Measurements from ENCODE around the gene WNT6. TPM values are rescaled to one million over a fixed set of nuclear protein-coding genes. Genes with fewer than 3 reads are reported as not detected.

WNT6 gene
- total RNA-seq, 1 experiment from 2014 or later, result 0.33 TPM

DNA sequence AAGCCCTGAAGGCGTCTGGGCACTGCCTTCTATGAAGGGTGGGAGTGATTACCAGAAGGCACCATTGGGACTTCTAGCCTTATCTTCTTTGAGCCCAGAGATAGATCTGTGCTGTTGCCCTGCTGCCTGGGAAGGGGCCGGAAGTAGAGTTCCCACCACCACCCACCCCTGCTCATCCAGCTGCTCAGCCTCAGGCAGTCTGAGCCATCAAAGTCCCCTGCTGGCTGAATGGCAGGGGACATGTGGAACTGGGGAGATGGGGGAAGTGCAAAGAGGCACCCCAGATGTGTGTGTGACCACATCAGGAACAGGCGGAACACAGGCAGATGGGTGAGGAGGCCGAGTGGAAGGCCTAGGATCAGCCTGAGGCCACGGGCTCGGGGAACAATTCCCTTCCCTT, 17.7 kb downstream of the WNT6 start:
- POLR2A ChIA-PET (ENCODE audit: unreplicated experiment), result interaction anchor here (0.6 kb wide), 1 partner anchor 124 kb away, joined by 6 read pairs; no protein-coding TSS in a partner anchor

DNA sequence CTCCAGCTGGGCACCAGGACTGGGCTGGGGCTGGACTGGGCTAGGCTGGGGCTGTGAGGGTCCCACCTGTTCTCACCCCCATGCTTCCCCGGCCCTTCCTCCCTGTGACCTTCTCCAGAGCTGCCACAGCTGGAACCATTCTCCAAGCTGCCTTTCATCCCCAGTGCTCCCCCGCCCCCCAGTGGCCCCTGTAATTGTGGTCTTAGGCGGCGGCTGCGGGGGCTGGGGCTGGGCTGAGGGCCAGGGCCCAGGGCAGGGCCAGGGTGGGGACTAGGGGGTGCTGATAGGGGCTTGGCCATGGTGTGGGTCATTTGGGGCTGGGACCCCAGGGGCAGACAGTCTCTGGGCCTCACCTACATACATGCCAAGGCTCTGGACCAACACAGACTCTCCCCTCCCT, 18.3 kb downstream of the WNT6 start:
- Histone ChIP-seq H3F3A (ENCODE audit: insufficient read depth, low read depth) (peaks cover 11% of the 10 kb centered on the region; the same call in 1 of the 2 replicates), H3K4me2 (no peak overlapping the region), H3K27me3 (ENCODE audit: insufficient read depth, low read depth) (no peaks in the 10 kb centered on the region), H3K79me2 (ENCODE audit: low read depth) (no peaks in the 10 kb centered on the region), H2AFZ (no peak overlapping the region), H3K4me1 (replicated peaks; ENCODE audit: insufficient read depth) (0 out of 2 replicates have a peak, but pooled peaks cover 4% of the 10 kb centered on the region), H3K27ac (no peak overlapping the region), H3K4me3 (no peak overlapping the region), H3K36me3 (ENCODE audit: low read depth) (no peaks in the 10 kb centered on the region), H3K9me3 (ENCODE audit: insufficient read depth, low read depth) (no peaks in the 10 kb centered on the region), H3K9me2 (ENCODE audit: insufficient read depth) (no peaks in the 10 kb centered on the region), H4K20me1 (ENCODE audit: insufficient read depth) (no peaks in the 10 kb centered on the region)
- ChIA-PET CTCF (interaction anchor here (1.8 to 4.1 kb wide), 2 partner anchors 14 to 20 kb away, joined by 8 to 65 read pairs; no protein-coding TSS in a partner anchor), POLR2A (ENCODE audit: unreplicated experiment) (interaction anchor here (0.6 kb wide), 1 partner anchor 502 kb away, joined by 4 read pairs; no protein-coding TSS in a partner anchor)
- no peak for DNase-seq
- intact Hi-C loops (cut with micrococcal nuclease; ENCODE audit: unreplicated experiment), result loop anchor here (5.0 kb wide), 2 partner anchors 104 to 124 kb away; no protein-coding TSS in a partner anchor
- TF ChIP-seq EZH2 (IDR thresholded peaks at IDR 0.05; ENCODE audit: low read depth), result no peak
- TF ChIP-seq, protein P1, sequence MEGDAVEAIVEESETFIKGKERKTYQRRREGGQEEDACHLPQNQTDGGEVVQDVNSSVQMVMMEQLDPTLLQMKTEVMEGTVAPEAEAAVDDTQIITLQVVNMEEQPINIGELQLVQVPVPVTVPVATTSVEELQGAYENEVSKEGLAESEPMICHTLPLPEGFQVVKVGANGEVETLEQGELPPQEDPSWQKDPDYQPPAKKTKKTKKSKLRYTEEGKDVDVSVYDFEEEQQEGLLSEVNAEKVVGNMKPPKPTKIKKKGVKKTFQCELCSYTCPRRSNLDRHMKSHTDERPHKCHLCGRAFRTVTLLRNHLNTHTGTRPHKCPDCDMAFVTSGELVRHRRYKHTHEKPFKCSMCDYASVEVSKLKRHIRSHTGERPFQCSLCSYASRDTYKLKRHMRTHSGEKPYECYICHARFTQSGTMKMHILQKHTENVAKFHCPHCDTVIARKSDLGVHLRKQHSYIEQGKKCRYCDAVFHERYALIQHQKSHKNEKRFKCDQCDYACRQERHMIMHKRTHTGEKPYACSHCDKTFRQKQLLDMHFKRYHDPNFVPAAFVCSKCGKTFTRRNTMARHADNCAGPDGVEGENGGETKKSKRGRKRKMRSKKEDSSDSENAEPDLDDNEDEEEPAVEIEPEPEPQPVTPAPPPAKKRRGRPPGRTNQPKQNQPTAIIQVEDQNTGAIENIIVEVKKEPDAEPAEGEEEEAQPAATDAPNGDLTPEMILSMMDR (conservative IDR thresholded peaks at IDR 0.05), result no peak
- BruUV-seq (replicated peaks), result no TSS peak

More for the DNA sequence above, 17.7 kb downstream of the WNT6 start:
- Histone ChIP-seq H2AFZ (no peak overlapping the region), H4K20me1 (ENCODE audit: insufficient read depth) (no peaks in the 10 kb centered on the region), H3K79me2 (ENCODE audit: low read depth) (no peaks in the 10 kb centered on the region), H3K9me2 (ENCODE audit: insufficient read depth) (no peaks in the 10 kb centered on the region), H3K4me3 (no peak overlapping the region), H3K27me3 (ENCODE audit: insufficient read depth, low read depth) (no peaks in the 10 kb centered on the region), H3K4me1 (replicated peaks; ENCODE audit: insufficient read depth) (0 out of 2 replicates have a peak, but pooled peaks cover 4% of the 10 kb centered on the region), H3F3A (ENCODE audit: insufficient read depth, low read depth) (peaks cover 11% of the 10 kb centered on the region; the same call in 1 of the 2 replicates), H3K27ac (no peak overlapping the region), H3K9me3 (ENCODE audit: insufficient read depth, low read depth) (no peaks in the 10 kb centered on the region), H3K4me2 (no peak overlapping the region), H3K36me3 (ENCODE audit: low read depth) (no peaks in the 10 kb centered on the region)
- TF ChIP-seq, protein P1 (conservative IDR thresholded peaks at IDR 0.05), result no peak
- no peak for TF ChIP-seq EZH2 (IDR thresholded peaks at IDR 0.05; ENCODE audit: low read depth)
- BruUV-seq (replicated peaks), result no TSS peak
- CTCF ChIA-PET, result interaction anchor here (0.6 to 4.1 kb wide), 4 partner anchors 14 to 47 kb away, joined by 3 to 65 read pairs (median 6); no protein-coding TSS in a partner anchor
- intact Hi-C loops (cut with micrococcal nuclease; ENCODE audit: unreplicated experiment), result loop anchor here (5.0 kb wide), 2 partner anchors 105 to 125 kb away; no protein-coding TSS in a partner anchor
- no peak for DNase-seq

DNA sequence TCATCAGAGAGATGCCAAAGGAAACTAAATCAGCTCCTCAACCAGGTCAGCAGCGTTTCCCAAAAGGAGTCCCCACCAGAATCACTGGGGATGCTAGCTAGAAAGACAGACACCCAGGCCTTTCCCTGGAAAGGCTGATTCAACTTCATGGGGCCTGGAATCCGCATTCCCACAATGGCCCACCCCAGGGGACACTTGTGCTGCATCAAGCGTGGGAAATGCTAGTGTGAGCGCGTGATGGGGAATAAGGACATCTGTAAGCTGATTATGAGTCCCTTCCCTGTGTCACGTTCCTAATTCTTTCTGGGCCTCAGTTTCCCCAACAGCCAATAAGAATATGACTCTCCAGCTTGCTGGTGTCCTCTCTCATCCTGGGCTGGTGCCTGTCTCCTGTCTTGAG, 18.9 kb downstream of the WNT6 start:
- Histone ChIP-seq H3K27ac (no peak overlapping the region), H3K4me2 (no peak overlapping the region), H3K9me2 (ENCODE audit: insufficient read depth) (no peaks in the 10 kb centered on the region), H3K79me2 (ENCODE audit: low read depth) (no peaks in the 10 kb centered on the region), H3K36me3 (ENCODE audit: low read depth) (no peaks in the 10 kb centered on the region), H3K4me3 (no peak overlapping the region), H3F3A (ENCODE audit: insufficient read depth, low read depth) (peaks cover 11% of the 10 kb centered on the region; the same call in 1 of the 2 replicates), H4K20me1 (ENCODE audit: insufficient read depth) (no peaks in the 10 kb centered on the region), H2AFZ (no peak overlapping the region), H3K9me3 (ENCODE audit: insufficient read depth, low read depth) (no peaks in the 10 kb centered on the region), H3K27me3 (ENCODE audit: insufficient read depth, low read depth) (no peaks in the 10 kb centered on the region), H3K4me1 (replicated peaks; ENCODE audit: insufficient read depth) (0 out of 2 replicates have a peak, but pooled peaks cover 4% of the 10 kb centered on the region)
- intact Hi-C loops (cut with micrococcal nuclease; ENCODE audit: unreplicated experiment), result loop anchor here (5.0 kb wide), 2 partner anchors 104 to 124 kb away; no protein-coding TSS in a partner anchor
- TF ChIP-seq, protein P1 (conservative IDR thresholded peaks at IDR 0.05), result no peak
- TF ChIP-seq EZH2 (IDR thresholded peaks at IDR 0.05; ENCODE audit: low read depth), result no peak
- CTCF ChIA-PET, result interaction anchor here (0.6 to 1.4 kb wide), 2 partner anchors 18 to 19 kb away, joined by 4 to 5 read pairs; no protein-coding TSS in a partner anchor
- BruUV-seq (replicated peaks), result no TSS peak
- DNase-seq, result no peak
- POLR2A ChIA-PET (ENCODE audit: unreplicated experiment), result interaction anchor here (0.6 kb wide), 1 partner anchor 501 kb away, joined by 4 read pairs; no protein-coding TSS in a partner anchor

All from PC-9 (cell line).